ENCODE results near the gene ZP1. TPM values are rescaled to one million over a fixed set of nuclear protein-coding genes. Genes with fewer than 3 reads are reported as not detected.

ZP1 gene
- total RNA-seq, 5 donors from 2014 or later (not counting 1 experiment from before 2014, with no cell fraction given), result 0.20 to 1.0 TPM; not detected in 3

DNA sequence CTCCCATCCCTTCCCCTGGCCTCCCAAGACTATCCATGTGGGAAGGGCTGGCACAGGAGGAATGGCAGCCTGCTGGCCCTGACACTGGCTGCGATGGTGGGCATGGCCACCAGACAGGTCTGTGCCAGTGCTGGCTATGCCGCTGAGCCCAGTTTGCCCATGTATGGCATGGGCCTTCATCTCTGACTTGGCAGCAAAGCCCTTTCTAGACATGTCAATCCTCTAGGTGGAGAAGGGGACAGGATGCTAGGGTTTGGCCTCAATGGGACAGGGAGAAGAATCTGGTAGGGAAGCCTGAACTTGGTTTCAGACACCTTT, 8.8 kb downstream of the ZP1 start:
- peaks cover 13% of the 10 kb centered on the region in 3 donors for H3K4me1 Mint-ChIP-seq
- no peaks in the 10 kb centered on the region for H3K27me3 Mint-ChIP-seq
- POLR2A ChIA-PET, result no interaction called here

GRCh38 chr11:60878245-60879101, 11.1 kb downstream of the ZP1 start:
- no peak overlapping the region for H3K27ac ChIP-seq (ENCODE audit: low read length)
- Mint-ChIP-seq H3K4me3 (no peak overlapping the region), H3K36me3 (peaks cover 39% of the 10 kb centered on the region), H3K9me3 (no peaks in the 10 kb centered on the region), H3K27ac (no peak overlapping the region), H3K27me3 (no peaks in the 10 kb centered on the region), H3K4me1 (peaks cover 3 to 5% (median 3%) of the 10 kb centered on the region in 3 donors)
- no peaks in the 10 kb centered on the region for H3K27me3 ChIP-seq (replicated peaks in 1 of 2; ENCODE audit: control insufficient read depth in 2 of 2, extremely low read depth in 1 of 2, insufficient read depth in 2 of 2, low read length in 1 of 2)
- 100% methylated on average over 2 of the region's 5 CpGs for WGBS (ENCODE audit: insufficient coverage)
- no peak overlapping the region for H3K4me3 ChIP-seq (ENCODE audit: control insufficient read depth in 1 of 2, extremely low read depth in 1 of 2, low read length in 1 of 2)
- POLR2A ChIA-PET, result no interaction called here
- no peaks in the 10 kb centered on the region for H3K9me3 ChIP-seq
- peaks cover 0 to 3% of the 10 kb centered on the region in 2 experiments for H3K4me1 ChIP-seq (ENCODE audit: control insufficient read depth in 1 of 2, extremely low read depth in 1 of 2, insufficient read depth in 2 of 2, low read length in 2 of 2)
- H3K36me3 ChIP-seq (ENCODE audit: control insufficient read depth in 2 of 2, extremely low read depth in 1 of 2, insufficient read depth in 1 of 2, low read length in 1 of 2), result peaks cover 0 to 21% of the 10 kb centered on the region in 2 donors
- CTCF ChIA-PET, result interaction anchor here in 1 of 2 donors (0.6 kb wide), 1 partner anchor 34 kb away, joined by 5 read pairs; no protein-coding TSS in a partner anchor
- ATAC-seq (replicated peaks in 1 of 4) (no peak), DNase-seq (no peak)

More for the DNA sequence above, 8.8 kb downstream of the ZP1 start:
- H3K9me3 ChIP-seq, result no peaks in the 10 kb centered on the region
- CTCF ChIA-PET, result interaction anchor here in 1 of 2 donors (0.5 kb wide), 1 partner anchor 76 kb away, joined by 6 read pairs; no protein-coding TSS in a partner anchor
- Mint-ChIP-seq H3K36me3 (peaks cover 22% of the 10 kb centered on the region), H3K9me3 (no peaks in the 10 kb centered on the region), H3K4me3 (no peak overlapping the region), H3K27ac (no peak overlapping the region)
- DNase-seq (no peak), ATAC-seq (replicated peaks in 1 of 4) (no peak)
- H3K27ac ChIP-seq (ENCODE audit: low read length), result no peak overlapping the region
- WGBS (ENCODE audit: insufficient coverage), result 100% methylated on average over 1 of the region's 2 CpGs
- peaks cover 0 to 21% of the 10 kb centered on the region in 2 donors for H3K36me3 ChIP-seq (ENCODE audit: control insufficient read depth in 2 of 2, extremely low read depth in 1 of 2, insufficient read depth in 1 of 2, low read length in 1 of 2)
- peaks cover 0 to 8% of the 10 kb centered on the region in 2 experiments for H3K27me3 ChIP-seq (replicated peaks in 1 of 2; ENCODE audit: control insufficient read depth in 2 of 2, extremely low read depth in 1 of 2, insufficient read depth in 2 of 2, low read length in 1 of 2)
- H3K4me1 ChIP-seq (ENCODE audit: control insufficient read depth in 1 of 2, extremely low read depth in 1 of 2, insufficient read depth in 2 of 2, low read length in 2 of 2), result peaks cover 5 to 26% of the 10 kb centered on the region in 2 experiments
- H3K4me3 ChIP-seq (ENCODE audit: control insufficient read depth in 1 of 2, extremely low read depth in 1 of 2, low read length in 1 of 2), result no peak overlapping the region

- no peak overlapping the region for H3K4me3 Mint-ChIP-seq
Measured at GRCh38 chr11:60879104-60879503, 11.8 kb downstream of the ZP1 start.

DNA sequence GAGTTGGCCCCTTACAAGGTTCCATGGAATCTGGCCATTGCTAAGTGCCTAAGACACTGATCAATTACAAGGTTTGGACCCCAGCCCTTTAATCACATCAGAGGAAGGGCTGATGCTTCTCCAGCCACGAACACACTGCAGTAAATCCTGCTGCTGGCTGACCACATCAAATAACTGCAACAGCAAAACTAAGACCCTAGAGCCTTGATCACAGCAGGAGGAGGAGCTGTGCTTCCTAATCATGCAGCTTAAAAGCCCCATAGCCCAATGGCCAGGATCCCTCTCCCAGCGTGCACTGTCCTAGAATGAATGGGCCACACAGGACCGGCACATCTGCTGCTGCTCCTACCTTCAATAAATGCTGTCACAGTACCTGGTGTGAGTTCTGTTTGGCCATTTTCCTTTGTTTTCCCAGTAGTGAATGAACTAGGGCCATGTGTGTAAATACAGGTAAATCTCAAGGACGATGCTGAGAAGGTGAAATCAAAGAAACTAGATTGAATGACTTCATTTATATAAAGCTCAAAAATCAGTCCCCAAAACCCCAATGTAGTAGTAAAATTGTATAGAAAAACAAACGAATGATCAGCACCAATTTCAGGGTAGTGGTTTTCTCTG, 12.7 kb downstream of the ZP1 start:
- H3K27ac ChIP-seq (ENCODE audit: low read length), result no peak overlapping the region
- Mint-ChIP-seq H3K4me1 (peaks cover 0 to 6% (median 6%) of the 10 kb centered on the region in 3 donors), H3K9me3 (no peaks in the 10 kb centered on the region), H3K4me3 (no peak overlapping the region), H3K27me3 (no peaks in the 10 kb centered on the region), H3K27ac (no peak overlapping the region), H3K36me3 (peaks cover 48% of the 10 kb centered on the region)
- ATAC-seq (replicated peaks in 1 of 4) (no peak), DNase-seq (no peak)
- H3K36me3 ChIP-seq (ENCODE audit: control insufficient read depth in 2 of 2, extremely low read depth in 1 of 2, insufficient read depth in 1 of 2, low read length in 1 of 2), result peaks cover 0 to 21% of the 10 kb centered on the region in 2 donors
- WGBS (ENCODE audit: insufficient coverage), result no CpG with 5 or more reads among the region's 5 CpGs
- no peaks in the 10 kb centered on the region for H3K9me3 ChIP-seq
- H3K27me3 ChIP-seq (replicated peaks in 1 of 2; ENCODE audit: control insufficient read depth in 2 of 2, extremely low read depth in 1 of 2, insufficient read depth in 2 of 2, low read length in 1 of 2), result no peaks in the 10 kb centered on the region
- ChIA-PET POLR2A (no interaction called here), CTCF (no interaction called here)
- H3K4me1 ChIP-seq (ENCODE audit: control insufficient read depth in 1 of 2, extremely low read depth in 1 of 2, insufficient read depth in 2 of 2, low read length in 2 of 2), result no peaks in the 10 kb centered on the region
- no peak overlapping the region for H3K4me3 ChIP-seq (ENCODE audit: control insufficient read depth in 1 of 2, extremely low read depth in 1 of 2, low read length in 1 of 2)

More at GRCh38 chr11:60879104-60879503, 11.8 kb downstream of the ZP1 start:
- H3K36me3 ChIP-seq (ENCODE audit: control insufficient read depth in 2 of 2, extremely low read depth in 1 of 2, insufficient read depth in 1 of 2, low read length in 1 of 2), result peaks cover 0 to 21% of the 10 kb centered on the region in 2 donors
- no peak overlapping the region for H3K27ac ChIP-seq (ENCODE audit: low read length)
- ChIA-PET POLR2A (no interaction called here), CTCF (no interaction called here)
- no peaks in the 10 kb centered on the region for H3K9me3 Mint-ChIP-seq
- peaks cover 0 to 8% (median 6%) of the 10 kb centered on the region in 3 donors for H3K4me1 Mint-ChIP-seq
- H3K27ac Mint-ChIP-seq, result no peak overlapping the region
- no peak overlapping the region for H3K4me3 ChIP-seq (ENCODE audit: control insufficient read depth in 1 of 2, extremely low read depth in 1 of 2, low read length in 1 of 2)
- DNase-seq (no peak), ATAC-seq (replicated peaks in 1 of 4) (no peak)
- no peaks in the 10 kb centered on the region for H3K27me3 ChIP-seq (replicated peaks in 1 of 2; ENCODE audit: control insufficient read depth in 2 of 2, extremely low read depth in 1 of 2, insufficient read depth in 2 of 2, low read length in 1 of 2)
- no peaks in the 10 kb centered on the region for H3K27me3 Mint-ChIP-seq
- no peaks in the 10 kb centered on the region for H3K9me3 ChIP-seq
- no CpG with 5 or more reads among the region's 1 CpG for WGBS (ENCODE audit: insufficient coverage)
- no peaks in the 10 kb centered on the region for H3K4me1 ChIP-seq (ENCODE audit: control insufficient read depth in 1 of 2, extremely low read depth in 1 of 2, insufficient read depth in 2 of 2, low read length in 2 of 2)
- H3K36me3 Mint-ChIP-seq, result peaks cover 44% of the 10 kb centered on the region

- WGBS (ENCODE audit: insufficient coverage), result 96% methylated on average over 6 of the region's 8 CpGs
- H3K36me3 Mint-ChIP-seq, result peaks cover 54% of the 10 kb centered on the region
- ATAC-seq (replicated peaks in 1 of 4), result no peak
Measured at GRCh38 chr11:60880643-60881282, 13.4 kb downstream of the ZP1 start.

GRCh38 chr11:60887556-60887955, 20.2 kb downstream of the ZP1 start:
- Mint-ChIP-seq H3K4me1 (peaks cover 0 to 11% (median 11%) of the 10 kb centered on the region in 3 donors), H3K27me3 (no peaks in the 10 kb centered on the region), H3K9me3 (no peaks in the 10 kb centered on the region), H3K27ac (no peak overlapping the region), H3K4me3 (no peak overlapping the region), H3K36me3 (peaks cover 49% of the 10 kb centered on the region)
- H3K27me3 ChIP-seq (replicated peaks in 1 of 2; ENCODE audit: control insufficient read depth in 2 of 2, extremely low read depth in 1 of 2, insufficient read depth in 2 of 2, low read length in 1 of 2), result no peaks in the 10 kb centered on the region
- peak in 14 of 35 experiments; percentile 17 to 54 (median 28) for DNase-seq
- 67% methylated on average over 3 of the region's 5 CpGs for WGBS (ENCODE audit: insufficient coverage)
- no peaks in the 10 kb centered on the region for H3K9me3 ChIP-seq
- peak; percentile 81 to 87 (median 82) for ATAC-seq (replicated peaks in 1 of 4)
- ChIA-PET POLR2A (no interaction called here), CTCF (interaction anchor here (0.6 to 1.8 kb wide), 10 partner anchors 12 to 825 kb away, joined by 3 to 45 read pairs (median 4); no protein-coding TSS in a partner anchor)
- H3K27ac ChIP-seq (ENCODE audit: low read length), result no peak overlapping the region
- H3K4me3 ChIP-seq (ENCODE audit: control insufficient read depth in 1 of 2, extremely low read depth in 1 of 2, low read length in 1 of 2), result no peak overlapping the region
- H3K36me3 ChIP-seq (ENCODE audit: control insufficient read depth in 2 of 2, extremely low read depth in 1 of 2, insufficient read depth in 1 of 2, low read length in 1 of 2), result peaks cover 5 to 27% of the 10 kb centered on the region in 2 donors
- H3K4me1 ChIP-seq (ENCODE audit: control insufficient read depth in 1 of 2, extremely low read depth in 1 of 2, insufficient read depth in 2 of 2, low read length in 2 of 2), result no peaks in the 10 kb centered on the region

More at GRCh38 chr11:60880643-60881282, 13.4 kb downstream of the ZP1 start:
- ChIA-PET POLR2A (no interaction called here), CTCF (no interaction called here)
- Histone ChIP-seq H3K36me3 (ENCODE audit: control insufficient read depth in 2 of 2, extremely low read depth in 1 of 2, insufficient read depth in 1 of 2, low read length in 1 of 2) (peaks cover 0 to 19% of the 10 kb centered on the region in 2 donors), H3K9me3 (no peaks in the 10 kb centered on the region), H3K4me1 (ENCODE audit: control insufficient read depth in 1 of 2, extremely low read depth in 1 of 2, insufficient read depth in 2 of 2, low read length in 2 of 2) (no peaks in the 10 kb centered on the region), H3K4me3 (ENCODE audit: control insufficient read depth in 1 of 2, extremely low read depth in 1 of 2, low read length in 1 of 2) (no peak overlapping the region), H3K27me3 (replicated peaks in 1 of 2; ENCODE audit: control insufficient read depth in 2 of 2, extremely low read depth in 1 of 2, insufficient read depth in 2 of 2, low read length in 1 of 2) (no peaks in the 10 kb centered on the region), H3K27ac (ENCODE audit: low read length) (no peak overlapping the region)
- H3K27ac Mint-ChIP-seq, result peak overlapping the region in 1 of 2 donors; percentile 61
- no peaks in the 10 kb centered on the region for H3K27me3 Mint-ChIP-seq
- DNase-seq, result no peak
- H3K4me1 Mint-ChIP-seq, result peaks cover 0 to 6% (median 6%) of the 10 kb centered on the region in 3 donors
- no peaks in the 10 kb centered on the region for H3K9me3 Mint-ChIP-seq
- no peak overlapping the region for H3K4me3 Mint-ChIP-seq

Data from T-cell (primary cell).